ENCODE data around the gene CCNJL. TPM values are rescaled to one million over a fixed set of nuclear protein-coding genes. Genes with fewer than 3 reads are reported as not detected.
A peak's percentile ranks its signal among the peaks of the same experiment; 100 is the strongest.

Gene CCNJL
- total RNA-seq, 1 experiment from 2014 or later, result 7.6 TPM

GRCh38 chr5:160271396-160271795 lies 41.0 kb downstream of the CCNJL start:
- intact Hi-C loops (cut with micrococcal nuclease; ENCODE audit: unreplicated experiment), result no loop called here
- POLR2A ChIA-PET (ENCODE audit: low non-redundant PET), result interaction anchor here (0.9 kb wide), 1 partner anchor 9 kb away, joined by 3 read pairs; no protein-coding TSS in a partner anchor
- peak overlapping the region; percentile 92 for H3K27ac ChIP-seq (ENCODE audit: low read depth, low read length, poor library complexity, severe bottlenecking)
- peak; percentile 95 for DNase-seq (ENCODE audit: low spot score)
- peaks cover 51% of the 10 kb centered on the region for H3K4me1 ChIP-seq (ENCODE audit: insufficient read depth, low read length, poor library complexity, severe bottlenecking)
- TF ChIP-seq CTCF (conservative IDR thresholded peaks at IDR 0.05; ENCODE audit: low read depth, low read length) (no peak), EZH2 (IDR thresholded peaks at IDR 0.05; ENCODE audit: borderline replicate concordance, low read depth, low read length, poor library complexity, severe bottlenecking) (no peak)
- BruUV-seq (replicated peaks), result no TSS peak
- H3K27me3 ChIP-seq (replicated peaks; ENCODE audit: insufficient read depth, low read depth, low read length, poor library complexity), result no peaks in the 10 kb centered on the region
- H3K4me3 ChIP-seq (ENCODE audit: low read depth, low read length, poor library complexity, severe bottlenecking), result peak overlapping the region; percentile 8
- CTCF ChIA-PET, result no interaction called here
- no peaks in the 10 kb centered on the region for H3K9me3 ChIP-seq (ENCODE audit: low read depth, low read length, poor library complexity, severe bottlenecking)
- H3K36me3 ChIP-seq (ENCODE audit: insufficient read depth, low read length, poor library complexity, severe bottlenecking), result no peaks in the 10 kb centered on the region

GRCh38 chr5:160270704-160271103 lies 41.7 kb downstream of the CCNJL start:
- intact Hi-C loops (cut with micrococcal nuclease; ENCODE audit: unreplicated experiment), result no loop called here
- H3K9me3 ChIP-seq (ENCODE audit: low read depth, low read length, poor library complexity, severe bottlenecking), result no peaks in the 10 kb centered on the region
- H3K4me3 ChIP-seq (ENCODE audit: low read depth, low read length, poor library complexity, severe bottlenecking), result no peak overlapping the region
- no peaks in the 10 kb centered on the region for H3K27me3 ChIP-seq (replicated peaks; ENCODE audit: insufficient read depth, low read depth, low read length, poor library complexity)
- H3K36me3 ChIP-seq (ENCODE audit: insufficient read depth, low read length, poor library complexity, severe bottlenecking), result no peaks in the 10 kb centered on the region
- BruUV-seq (replicated peaks), result TSS peak; percentile 69
- H3K27ac ChIP-seq (ENCODE audit: low read depth, low read length, poor library complexity, severe bottlenecking), result peak overlapping the region; percentile 92
- CTCF ChIA-PET, result no interaction called here
- POLR2A ChIA-PET (ENCODE audit: low non-redundant PET), result interaction anchor here (0.6 kb wide), 1 partner anchor 157 kb away, joined by 3 read pairs; no protein-coding TSS in a partner anchor
- H3K4me1 ChIP-seq (ENCODE audit: insufficient read depth, low read length, poor library complexity, severe bottlenecking), result peaks cover 51% of the 10 kb centered on the region
- no peak for TF ChIP-seq CTCF (conservative IDR thresholded peaks at IDR 0.05; ENCODE audit: low read depth, low read length)
- no peak for TF ChIP-seq EZH2 (IDR thresholded peaks at IDR 0.05; ENCODE audit: borderline replicate concordance, low read depth, low read length, poor library complexity, severe bottlenecking)
- no peak for DNase-seq (ENCODE audit: low spot score)

GRCh38 chr5:160269017-160269416 lies 43.3 kb downstream of the CCNJL start:
- BruUV-seq (replicated peaks), result no TSS peak
- no peak overlapping the region for H3K4me3 ChIP-seq (ENCODE audit: low read depth, low read length, poor library complexity, severe bottlenecking)
- H3K27me3 ChIP-seq (replicated peaks; ENCODE audit: insufficient read depth, low read depth, low read length, poor library complexity), result no peaks in the 10 kb centered on the region
- peaks cover 51% of the 10 kb centered on the region for H3K4me1 ChIP-seq (ENCODE audit: insufficient read depth, low read length, poor library complexity, severe bottlenecking)
- DNase-seq (ENCODE audit: low spot score), result peak; percentile 22
- no peaks in the 10 kb centered on the region for H3K36me3 ChIP-seq (ENCODE audit: insufficient read depth, low read length, poor library complexity, severe bottlenecking)
- intact Hi-C loops (cut with micrococcal nuclease; ENCODE audit: unreplicated experiment), result no loop called here
- TF ChIP-seq EZH2 (IDR thresholded peaks at IDR 0.05; ENCODE audit: borderline replicate concordance, low read depth, low read length, poor library complexity, severe bottlenecking) (no peak), CTCF (conservative IDR thresholded peaks at IDR 0.05; ENCODE audit: low read depth, low read length) (no peak)
- no peaks in the 10 kb centered on the region for H3K9me3 ChIP-seq (ENCODE audit: low read depth, low read length, poor library complexity, severe bottlenecking)
- POLR2A ChIA-PET (ENCODE audit: low non-redundant PET), result no interaction called here
- peak overlapping the region; percentile 92 for H3K27ac ChIP-seq (ENCODE audit: low read depth, low read length, poor library complexity, severe bottlenecking)
- CTCF ChIA-PET, result no interaction called here
